ENCODE data around the gene TRIM58. TPM values are rescaled to one million over a fixed set of nuclear protein-coding genes. Genes with fewer than 3 reads are reported as not detected.

Gene TRIM58
- total RNA-seq, 1 experiment from 2014 or later, result not detected

DNA sequence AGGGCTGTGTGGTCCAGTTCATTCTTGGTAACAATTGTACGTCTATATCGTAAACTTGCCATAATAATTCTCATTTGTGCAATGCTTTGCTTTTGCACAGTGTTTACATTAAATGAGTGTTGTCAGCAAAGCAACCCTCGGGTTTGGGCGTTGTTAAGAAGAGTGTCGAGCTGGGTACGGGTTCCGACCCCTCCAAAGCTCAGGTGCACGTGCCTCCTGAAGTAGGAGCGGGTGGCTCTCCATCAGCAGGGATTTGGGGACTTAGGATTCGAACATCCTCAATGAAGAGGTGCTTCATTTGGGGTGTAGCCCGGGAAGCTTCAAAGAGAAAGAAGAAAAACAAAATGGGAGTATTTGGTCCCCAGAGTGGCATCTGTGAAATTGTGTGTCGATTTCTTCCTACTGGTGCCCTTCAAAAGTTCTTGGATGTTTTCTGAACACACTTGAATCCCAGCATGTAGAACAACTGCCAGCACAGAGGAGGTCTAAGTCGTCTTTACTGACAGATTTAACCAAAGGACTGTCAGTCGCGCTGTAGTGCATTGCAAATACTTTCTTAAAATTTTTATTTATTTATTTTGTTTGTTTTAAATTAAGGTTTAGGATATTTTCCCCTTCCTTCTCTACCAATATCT lies 1.1 kb downstream of the TRIM58 start:
- Histone ChIP-seq H3K9me3 (ENCODE audit: control insufficient read depth, insufficient read depth, low read depth, low read length) (no peaks in the 10 kb centered on the region), H3K36me3 (ENCODE audit: control insufficient read depth, insufficient read depth, low read length) (no peaks in the 10 kb centered on the region), H3K27me3 (ENCODE audit: control insufficient read depth, insufficient read depth, low read length) (no peaks in the 10 kb centered on the region), H3K4me3 (ENCODE audit: low read depth in 2 of 2, low read length in 2 of 2) (no peak overlapping the region), H3K27ac (ENCODE audit: low read length) (no peak overlapping the region), H3K4me1 (ENCODE audit: control insufficient read depth, insufficient read depth, low read length) (no peaks in the 10 kb centered on the region)
- DNase-seq (ENCODE audit: low read depth, low spot score) (no peak), ATAC-seq (no peak)
- CTCF ChIA-PET, result no interaction called here
- in situ Hi-C loops (cut with HindIII; ENCODE audit: low pct_unique_long_range_greater_than_20kb, low sequenced_read_pairs), result no loop called here
- intact Hi-C loops (cut with micrococcal nuclease; ENCODE audit: unreplicated experiment), result loop anchor here (10.0 kb wide), 1 partner anchor 57 kb away; no protein-coding TSS in a partner anchor
- POLR2A ChIA-PET, result no interaction called here
- no TSS peak for BruUV-seq (replicated peaks)
- TF ChIP-seq POLR2AphosphoS5 (IDR thresholded peaks at IDR 0.05; ENCODE audit: low read depth, low read length) (no peak), SIN3A (IDR thresholded peaks at IDR 0.05; ENCODE audit: borderline replicate concordance, insufficient read depth, low read depth, low read length) (no peak), TCF7L2 (IDR thresholded peaks at IDR 0.05; ENCODE audit: low read depth, low read length) (no peak)
- TF ChIP-seq, protein P1, sequence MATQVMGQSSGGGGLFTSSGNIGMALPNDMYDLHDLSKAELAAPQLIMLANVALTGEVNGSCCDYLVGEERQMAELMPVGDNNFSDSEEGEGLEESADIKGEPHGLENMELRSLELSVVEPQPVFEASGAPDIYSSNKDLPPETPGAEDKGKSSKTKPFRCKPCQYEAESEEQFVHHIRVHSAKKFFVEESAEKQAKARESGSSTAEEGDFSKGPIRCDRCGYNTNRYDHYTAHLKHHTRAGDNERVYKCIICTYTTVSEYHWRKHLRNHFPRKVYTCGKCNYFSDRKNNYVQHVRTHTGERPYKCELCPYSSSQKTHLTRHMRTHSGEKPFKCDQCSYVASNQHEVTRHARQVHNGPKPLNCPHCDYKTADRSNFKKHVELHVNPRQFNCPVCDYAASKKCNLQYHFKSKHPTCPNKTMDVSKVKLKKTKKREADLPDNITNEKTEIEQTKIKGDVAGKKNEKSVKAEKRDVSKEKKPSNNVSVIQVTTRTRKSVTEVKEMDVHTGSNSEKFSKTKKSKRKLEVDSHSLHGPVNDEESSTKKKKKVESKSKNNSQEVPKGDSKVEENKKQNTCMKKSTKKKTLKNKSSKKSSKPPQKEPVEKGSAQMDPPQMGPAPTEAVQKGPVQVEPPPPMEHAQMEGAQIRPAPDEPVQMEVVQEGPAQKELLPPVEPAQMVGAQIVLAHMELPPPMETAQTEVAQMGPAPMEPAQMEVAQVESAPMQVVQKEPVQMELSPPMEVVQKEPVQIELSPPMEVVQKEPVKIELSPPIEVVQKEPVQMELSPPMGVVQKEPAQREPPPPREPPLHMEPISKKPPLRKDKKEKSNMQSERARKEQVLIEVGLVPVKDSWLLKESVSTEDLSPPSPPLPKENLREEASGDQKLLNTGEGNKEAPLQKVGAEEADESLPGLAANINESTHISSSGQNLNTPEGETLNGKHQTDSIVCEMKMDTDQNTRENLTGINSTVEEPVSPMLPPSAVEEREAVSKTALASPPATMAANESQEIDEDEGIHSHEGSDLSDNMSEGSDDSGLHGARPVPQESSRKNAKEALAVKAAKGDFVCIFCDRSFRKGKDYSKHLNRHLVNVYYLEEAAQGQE (IDR thresholded peaks at IDR 0.05; ENCODE audit: insufficient read depth in 1 of 2, low read depth in 2 of 2, low read length in 1 of 2), result no peak
- TF ChIP-seq, protein P2, sequence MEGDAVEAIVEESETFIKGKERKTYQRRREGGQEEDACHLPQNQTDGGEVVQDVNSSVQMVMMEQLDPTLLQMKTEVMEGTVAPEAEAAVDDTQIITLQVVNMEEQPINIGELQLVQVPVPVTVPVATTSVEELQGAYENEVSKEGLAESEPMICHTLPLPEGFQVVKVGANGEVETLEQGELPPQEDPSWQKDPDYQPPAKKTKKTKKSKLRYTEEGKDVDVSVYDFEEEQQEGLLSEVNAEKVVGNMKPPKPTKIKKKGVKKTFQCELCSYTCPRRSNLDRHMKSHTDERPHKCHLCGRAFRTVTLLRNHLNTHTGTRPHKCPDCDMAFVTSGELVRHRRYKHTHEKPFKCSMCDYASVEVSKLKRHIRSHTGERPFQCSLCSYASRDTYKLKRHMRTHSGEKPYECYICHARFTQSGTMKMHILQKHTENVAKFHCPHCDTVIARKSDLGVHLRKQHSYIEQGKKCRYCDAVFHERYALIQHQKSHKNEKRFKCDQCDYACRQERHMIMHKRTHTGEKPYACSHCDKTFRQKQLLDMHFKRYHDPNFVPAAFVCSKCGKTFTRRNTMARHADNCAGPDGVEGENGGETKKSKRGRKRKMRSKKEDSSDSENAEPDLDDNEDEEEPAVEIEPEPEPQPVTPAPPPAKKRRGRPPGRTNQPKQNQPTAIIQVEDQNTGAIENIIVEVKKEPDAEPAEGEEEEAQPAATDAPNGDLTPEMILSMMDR (IDR thresholded peaks at IDR 0.05), result no peak

DNA sequence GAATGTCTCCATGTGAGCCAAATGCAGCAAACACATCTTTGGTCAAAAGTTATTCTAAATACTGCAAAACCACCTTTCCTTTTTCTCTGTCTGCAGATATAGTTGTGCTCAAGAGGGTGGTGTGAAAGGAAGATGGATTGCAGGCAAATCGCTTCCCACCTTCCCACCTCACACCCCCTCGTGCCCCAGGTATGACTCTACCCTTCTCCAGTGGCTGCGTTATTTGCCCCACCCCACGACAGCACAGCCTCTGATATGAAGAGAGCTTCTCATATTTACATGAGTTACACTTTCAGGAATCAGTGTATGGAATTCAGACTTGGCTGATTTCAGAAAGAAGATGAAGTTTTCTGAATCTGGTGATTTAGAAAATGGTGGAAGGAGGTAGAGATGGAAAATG lies 5.8 kb downstream of the TRIM58 start:
- BruUV-seq (replicated peaks), result no TSS peak
- Histone ChIP-seq H3K9me3 (ENCODE audit: control insufficient read depth, insufficient read depth, low read depth, low read length) (no peaks in the 10 kb centered on the region), H3K4me3 (ENCODE audit: low read depth in 2 of 2, low read length in 2 of 2) (no peak overlapping the region), H3K27ac (ENCODE audit: low read length) (no peak overlapping the region), H3K4me1 (ENCODE audit: control insufficient read depth, insufficient read depth, low read length) (no peaks in the 10 kb centered on the region), H3K27me3 (ENCODE audit: control insufficient read depth, insufficient read depth, low read length) (no peaks in the 10 kb centered on the region), H3K36me3 (ENCODE audit: control insufficient read depth, insufficient read depth, low read length) (no peaks in the 10 kb centered on the region)
- DNase-seq (ENCODE audit: low read depth, low spot score) (no peak), ATAC-seq (no peak)
- intact Hi-C loops (cut with micrococcal nuclease; ENCODE audit: unreplicated experiment), result no loop called here
- in situ Hi-C loops (cut with HindIII; ENCODE audit: low pct_unique_long_range_greater_than_20kb, low sequenced_read_pairs), result no loop called here
- ChIA-PET CTCF (no interaction called here), POLR2A (no interaction called here)
- TF ChIP-seq SIN3A (IDR thresholded peaks at IDR 0.05; ENCODE audit: borderline replicate concordance, insufficient read depth, low read depth, low read length), result no peak
- no peak for TF ChIP-seq POLR2AphosphoS5 (IDR thresholded peaks at IDR 0.05; ENCODE audit: low read depth, low read length)
- TF ChIP-seq, protein P2 (IDR thresholded peaks at IDR 0.05), result no peak
- no peak for TF ChIP-seq TCF7L2 (IDR thresholded peaks at IDR 0.05; ENCODE audit: low read depth, low read length)
- TF ChIP-seq, protein P1 (IDR thresholded peaks at IDR 0.05; ENCODE audit: insufficient read depth in 1 of 2, low read depth in 2 of 2, low read length in 1 of 2), result no peak

Data from Panc1 (cell line).